Embryonic facial prominence (tissue), 1 donor: ENCODE measurements around the gene ORAI2.

Source experiments
- DNase-seq: peaks from one replicate; pipeline ENCODE4 v3.0.0-alpha.2; 2016; ENCODE audit errors: extremely low spot score

Gene ORAI2

GRCh38 chr7:102415685-102416225, 17.6 kb upstream of the ORAI2 start:
- DNase-seq = no peak

- no peak for DNase-seq
Observed at GRCh38 chr7:102416406-102416805, 17.0 kb upstream of the ORAI2 start.

GRCh38 chr7:102417105-102417504, 16.3 kb upstream of the ORAI2 start:
- no peak for DNase-seq

- no peak for DNase-seq
Observed at GRCh38 chr7:102418592-102418991, 14.8 kb upstream of the ORAI2 start.

- no peak for DNase-seq
Observed at GRCh38 chr7:102421706-102422240, 11.6 kb upstream of the ORAI2 start.

GRCh38 chr7:102424129-102424551, 9.2 kb upstream of the ORAI2 start:
- no peak for DNase-seq

GRCh38 chr7:102424787-102425218, 8.6 kb upstream of the ORAI2 start:
- DNase-seq = no peak

- DNase-seq = no peak
Observed at GRCh38 chr7:102425639-102426267, 7.6 kb upstream of the ORAI2 start.

- DNase-seq = no peak
Observed at GRCh38 chr7:102426268-102427018, 6.9 kb upstream of the ORAI2 start.

- no peak for DNase-seq
Observed at GRCh38 chr7:102427019-102427405, 6.4 kb upstream of the ORAI2 start.

GRCh38 chr7:102429141-102429899, 4.1 kb upstream of the ORAI2 start:
- DNase-seq = no peak

- DNase-seq = no peak
Observed at GRCh38 chr7:102431617-102432298, 1.6 kb upstream of the ORAI2 start.

- DNase-seq = no peak
Observed at GRCh38 chr7:102432442-102433218, 745 bp upstream of the ORAI2 start.

GRCh38 chr7:102434039-102434486, 688 bp downstream of the ORAI2 start:
- no peak for DNase-seq

- no peak for DNase-seq
Observed at GRCh38 chr7:102436118-102436517, 2.7 kb downstream of the ORAI2 start.

GRCh38 chr7:102439963-102440795, 6.8 kb downstream of the ORAI2 start:
- no peak for DNase-seq

GRCh38 chr7:102444961-102445673, 11.7 kb downstream of the ORAI2 start:
- no peak for DNase-seq

- no peak for DNase-seq
Observed at GRCh38 chr7:102445674-102446071, 12.3 kb downstream of the ORAI2 start.
